Thyroid gland (tissue), 4 donors: ENCODE results near the gene KIF13A.

Experiments used
- CTCF ChIP-seq, 6 experiments: fragments of 200-600 bp in 3 of 6; fragments of 450-650 bp in 3 of 6; sonication (generic) in 3 of 6; IDR thresholded peaks; one replicate each; pipeline ENCODE4 v1.5.1; 2016 to 2019; ENCODE audit warnings: antibody characterized with exemption in 6 of 6, mild to moderate bottlenecking in 2 of 6, inconsistent platforms in 1 of 6, moderate library complexity in 1 of 6
- POLR2A ChIP-seq, 2 donors: fragments of 450-650 bp; IDR thresholded peaks; one replicate each; pipeline ENCODE4 v1.6.1; 2017; ENCODE audit warnings: antibody characterized with exemption in 2 of 2, mild to moderate bottlenecking in 2 of 2, moderate library complexity in 1 of 2

DNA sequence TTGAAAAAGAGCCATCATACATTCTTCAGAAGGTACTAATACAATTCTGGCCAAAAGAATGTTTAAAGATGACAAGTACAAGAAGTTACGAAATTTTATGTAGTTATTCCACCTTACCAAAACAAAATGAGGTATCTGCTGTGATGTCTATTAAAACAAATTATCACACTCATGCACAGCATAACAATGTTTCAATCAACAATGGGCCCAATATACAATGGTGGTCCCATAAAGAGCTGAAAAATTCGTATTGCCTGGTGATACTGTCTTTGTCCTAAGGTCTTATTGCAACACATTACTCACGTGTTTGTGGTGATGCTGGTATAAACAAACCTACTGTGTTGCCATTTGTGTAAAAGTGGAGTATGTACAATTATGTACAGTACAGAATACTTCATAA, 277.1 kb downstream of the KIF13A start:
- TF ChIP-seq POLR2A (IDR thresholded peaks at IDR 0.05) (no peak), CTCF (IDR thresholded peaks at IDR 0.05) (no peak)
